RWPE2 (cell line): ENCODE results near the gene EFNA2.

Source experiments
- ATAC-seq: fragments of 200-7000 bp; cut with Tn5 transposase; 3 replicates; pipeline ENCODE4 v1.9.1; 2021; ENCODE audit warnings: low read depth
- DNase-seq: peaks from one replicate; pipeline ENCODE4 v3.0.0-alpha.2; 2020; ENCODE audit warnings: low spot score
- H3K27ac ChIP-seq: fragments of 450-650 bp; 2 replicates; pipeline ENCODE4 v1.5.1; 2017; ENCODE audit warnings: mild to moderate bottlenecking; ENCODE audit not compliant: poor library complexity, severe bottlenecking
- H3K27me3 ChIP-seq: fragments of 250-450 bp; sonication (Bioruptor Pico); 2 replicates; pipeline ENCODE4 v1.5.1; 2021; ENCODE audit warnings: mild to moderate bottlenecking, moderate library complexity; ENCODE audit not compliant: insufficient read depth, poor library complexity, severe bottlenecking
- H3K36me3 ChIP-seq: fragments of 250-450 bp; sonication (Bioruptor Pico); 2 replicates; pipeline ENCODE4 v1.5.1; 2020; ENCODE audit warnings: low read depth, mild to moderate bottlenecking, moderate library complexity
- H3K4me1 ChIP-seq: fragments of 250-450 bp; sonication (Bioruptor Pico); 2 replicates; pipeline ENCODE4 v1.5.1; 2021; ENCODE audit warnings: mild to moderate bottlenecking, moderate library complexity; ENCODE audit not compliant: insufficient read depth, poor library complexity, severe bottlenecking
- H3K4me3 ChIP-seq: fragments of 250-450 bp; sonication (Bioruptor Pico); 2 replicates; pipeline ENCODE4 v1.5.1; 2021; ENCODE audit warnings: mild to moderate bottlenecking, moderate library complexity; ENCODE audit not compliant: severe bottlenecking
- H3K9me3 ChIP-seq: fragments of 250-450 bp; sonication (Bioruptor Pico); 2 replicates; pipeline ENCODE4 v1.5.1; 2021; ENCODE audit warnings: mild to moderate bottlenecking, moderate library complexity; ENCODE audit not compliant: severe bottlenecking
- CTCF ChIP-seq: fragments of 450-650 bp; IDR thresholded peaks from one replicate; pipeline ENCODE4 v1.5.1; 2017; ENCODE audit warnings: mild to moderate bottlenecking, moderate library complexity; ENCODE audit not compliant: poor library complexity, severe bottlenecking

EFNA2 gene

GRCh38 chr19:1247748-1248138, 37.9 kb upstream of the EFNA2 start:
- Histone ChIP-seq H3K27ac (peak overlapping the region; percentile 97), H3K4me1 (peaks cover 18% of the 10 kb centered on the region), H3K4me3 (peak overlapping the region; percentile 58), H3K36me3 (peaks cover 30% of the 10 kb centered on the region), H3K9me3 (no peaks in the 10 kb centered on the region), H3K27me3 (no peaks in the 10 kb centered on the region)
- ATAC-seq (no peak), DNase-seq (no peak)
- TF ChIP-seq CTCF = no peak

GRCh38 chr19:1248139-1248785, 37.4 kb upstream of the EFNA2 start, which contains the start of gene MIDN:
MIDN (plus strand) TSS chr19:1248583; CDS start chr19:1250297, 1,714 bp downstream.
- DNase-seq (no peak), ATAC-seq (peak; percentile 33)
- Histone ChIP-seq H3K27ac (peak within 1 kb of the TSS; percentile 97), H3K4me3 (peak within 1 kb of the TSS; percentile 58), H3K27me3 (no peaks in the 10 kb centered on the region), H3K9me3 (no peaks in the 10 kb centered on the region), H3K4me1 (peaks cover 13% of the 10 kb centered on the region), H3K36me3 (peaks cover 30% of the 10 kb centered on the region)
- TF ChIP-seq CTCF = no peak

- ATAC-seq (peak; percentile 3; the same call in 2 of the 3 replicates), DNase-seq (no peak)
- Histone ChIP-seq H3K4me3 (peak overlapping the region; percentile 58), H3K36me3 (peaks cover 33% of the 10 kb centered on the region), H3K27ac (peak overlapping the region; percentile 97), H3K27me3 (no peaks in the 10 kb centered on the region), H3K9me3 (no peaks in the 10 kb centered on the region), H3K4me1 (peaks cover 18% of the 10 kb centered on the region)
- peak; percentile 83 for TF ChIP-seq CTCF
These were observed 36.8 kb upstream of the EFNA2 start for GRCh38 chr19:1248786-1249297.

- DNase-seq (no peak), ATAC-seq (peak; percentile 6; the same call in 1 of the 3 replicates)
- Histone ChIP-seq H3K4me1 (peaks cover 17% of the 10 kb centered on the region), H3K27ac (peak overlapping the region; percentile 97), H3K36me3 (peaks cover 35% of the 10 kb centered on the region), H3K4me3 (peak overlapping the region; percentile 58), H3K27me3 (no peaks in the 10 kb centered on the region), H3K9me3 (no peaks in the 10 kb centered on the region)
- no peak for TF ChIP-seq CTCF
These were observed 36.2 kb upstream of the EFNA2 start for GRCh38 chr19:1249298-1249989.
